Inflammatory macrophage treated with lipopolysaccharide for 4 hours (primary cell): ENCODE results near the gene UBE2G2.

ENCODE experiments used
- DNase-seq: peaks from one replicate; pipeline ENCODE4 v3.0.0-alpha.2; 2020

UBE2G2 gene

DNA sequence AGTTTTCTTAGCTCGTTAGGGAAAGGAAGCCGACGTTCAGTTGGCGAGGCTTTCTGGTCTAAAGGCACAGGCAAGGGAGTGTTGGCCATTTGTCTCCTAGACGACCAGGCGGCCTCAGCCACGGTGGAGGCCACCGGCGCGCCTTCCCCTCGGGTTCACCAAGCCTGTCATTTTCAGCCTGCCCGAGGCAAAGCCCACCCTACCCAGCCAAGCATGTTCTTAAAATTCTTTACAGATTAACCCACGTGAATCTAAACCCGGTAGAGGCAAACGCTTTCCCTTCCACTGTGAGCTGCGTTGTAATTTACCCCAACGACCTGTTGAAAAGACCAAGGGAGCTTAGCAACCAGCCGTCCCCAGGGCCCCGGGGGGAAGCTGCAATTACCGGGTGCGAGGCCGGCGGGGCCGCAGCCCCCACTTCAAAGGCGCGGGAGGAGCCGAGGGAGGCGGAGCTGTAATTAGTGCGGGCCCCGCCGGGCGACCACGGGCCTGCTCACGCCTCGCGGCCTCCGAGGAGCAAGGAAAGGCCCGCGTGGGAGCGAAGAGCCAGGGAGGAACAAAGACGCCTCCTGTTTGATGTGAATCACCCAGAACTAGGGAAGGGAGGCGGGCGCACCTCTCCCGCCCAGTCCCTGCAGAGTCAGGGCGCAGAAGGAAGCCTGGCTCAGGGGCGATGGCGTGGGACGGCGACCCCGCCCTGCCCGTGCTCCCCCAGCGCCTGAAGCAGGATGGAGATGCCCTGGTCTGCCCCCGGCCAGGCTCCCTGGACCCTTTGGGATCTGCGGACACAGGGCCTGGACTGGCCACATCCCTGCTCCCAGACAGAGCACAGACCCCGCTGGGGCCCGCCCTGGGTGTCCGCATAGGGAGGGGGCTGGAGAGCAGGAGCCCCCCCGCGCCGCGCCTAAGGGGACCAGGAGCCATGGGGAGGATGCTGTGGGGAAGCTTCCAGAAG lies 78.2 kb downstream of the UBE2G2 start:
- DNase-seq, result no peak

DNA sequence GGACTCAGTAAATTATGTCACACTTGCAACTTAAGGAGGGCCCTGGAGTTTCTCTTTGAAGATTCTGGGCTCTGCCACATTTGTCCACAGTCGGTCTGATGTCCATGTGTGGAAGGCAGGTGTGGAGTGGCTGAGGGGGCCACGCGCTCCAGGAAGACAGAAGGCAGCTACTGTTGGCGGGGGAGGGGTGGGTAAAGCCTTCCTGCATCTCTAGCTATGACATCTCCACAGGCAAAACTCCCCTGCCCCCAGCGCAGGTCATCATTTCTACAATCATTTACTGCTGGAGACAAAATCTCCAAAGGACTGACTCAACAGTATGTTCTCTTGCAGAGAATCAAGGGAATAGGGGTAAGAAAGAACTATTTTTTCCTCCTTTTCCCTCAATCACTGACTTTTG lies 78.9 kb downstream of the UBE2G2 start:
- DNase-seq, result no peak

DNA sequence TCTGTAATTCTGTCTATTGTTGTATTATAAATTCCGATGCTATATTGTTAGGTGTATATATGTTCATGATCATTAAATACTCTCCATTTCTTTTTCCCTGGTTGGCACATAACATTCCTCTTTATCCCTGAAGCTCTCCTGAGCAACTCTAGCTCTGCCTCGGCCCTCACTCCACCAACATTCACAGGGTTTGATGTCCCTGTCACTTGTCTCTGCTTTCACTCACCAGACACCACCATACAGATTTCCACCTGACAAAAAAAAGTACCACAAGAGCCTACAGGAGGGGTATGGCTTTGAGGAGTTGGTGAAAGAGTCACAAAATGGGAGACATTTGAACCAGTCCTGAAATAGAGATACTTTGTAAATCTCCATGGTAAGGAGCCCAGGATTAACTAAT lies 81.5 kb downstream of the UBE2G2 start:
- no peak for DNase-seq
